GM12891 (cell line): Measurements from ENCODE around the gene CRIP1.
A peak's percentile ranks its signal among the peaks of the same experiment; 100 is the strongest.

Experiments used
- DNase-seq: peaks from one replicate; pipeline ENCODE4 v3.0.0; 2011; ENCODE audit warnings: low spot score; ENCODE audit not compliant: insufficient read length
- FAIRE-seq: peaks from 2 replicates; lab custom pipeline; 2011; peaks lifted over from hg19 to GRCh38; lab: Jason Lieb, UNC
- PAX5 ChIP-seq: IDR thresholded peaks from 2 replicates; pipeline ENCODE4 v1.6.1; 2011; ENCODE audit warnings: low read length, moderate library complexity, mild to moderate bottlenecking; ENCODE audit not compliant: insufficient read depth, severe bottlenecking
- POLR2A ChIP-seq: IDR thresholded peaks from 2 replicates; pipeline ENCODE4 v1.6.1; 2011; ENCODE audit warnings: low read depth, low read length, control low read depth
- POLR2AphosphoS5 ChIP-seq: IDR thresholded peaks from 2 replicates; pipeline ENCODE4 v1.6.1; 2011; ENCODE audit warnings: low read depth, low read length, control low read depth
- POU2F2 ChIP-seq: IDR thresholded peaks from 2 replicates; pipeline ENCODE4 v1.6.1; 2011; ENCODE audit warnings: low read depth, mild to moderate bottlenecking, control low read depth, low read length, moderate library complexity
- SPI1 ChIP-seq: IDR thresholded peaks from 2 replicates; pipeline ENCODE4 v1.6.1; 2011; ENCODE audit warnings: low read depth, low read length, control low read depth
- TAF1 ChIP-seq: IDR thresholded peaks from 2 replicates; pipeline ENCODE4 v1.6.1; 2011; ENCODE audit warnings: low read depth, low read length, control low read depth

Gene CRIP1

DNA sequence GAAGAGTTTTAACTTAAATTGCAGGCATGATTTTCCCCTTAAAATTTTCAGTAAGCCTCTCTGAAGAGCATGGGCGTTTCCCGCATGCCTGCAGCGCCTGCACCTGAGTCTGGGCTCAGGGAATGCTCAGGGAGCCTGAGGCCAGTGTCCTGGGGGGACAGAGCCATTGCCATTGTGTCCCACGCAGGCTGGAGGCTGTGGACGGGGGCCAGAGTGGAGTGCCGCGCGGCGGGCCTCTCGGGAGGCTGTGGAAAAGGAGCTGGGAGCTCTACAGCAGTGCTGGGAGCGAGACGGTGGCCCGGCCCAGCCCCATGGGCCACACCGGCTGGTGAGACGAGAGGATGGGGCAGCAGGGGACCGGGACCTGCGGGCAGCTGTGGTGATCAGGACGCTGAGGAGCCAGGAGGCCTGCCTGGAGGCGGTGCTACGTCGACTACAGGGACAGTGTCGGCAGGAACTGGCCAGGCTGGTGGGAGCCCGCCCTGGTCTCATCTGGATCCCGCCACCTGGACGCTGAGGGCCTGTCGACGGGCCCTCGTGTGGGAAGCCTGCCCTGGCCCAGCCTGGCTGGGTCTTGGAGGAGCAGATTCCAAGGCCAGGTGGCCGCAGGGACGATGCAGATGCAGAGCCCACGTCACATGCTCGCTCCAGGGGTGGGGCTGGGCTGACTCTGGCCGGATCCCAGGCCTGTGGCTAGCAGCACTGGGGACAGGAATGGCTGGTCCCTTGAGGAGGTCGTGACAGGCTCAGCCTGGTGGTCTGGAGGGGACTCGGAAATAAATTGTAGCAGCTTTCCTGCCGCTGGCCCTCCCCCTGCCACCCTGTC lies 12.0 kb downstream of the CRIP1 start:
- DNase-seq (peak; percentile 23), FAIRE-seq (no peak)
- TF ChIP-seq POLR2AphosphoS5 (0 out of 2 replicates have a peak, but pooled peaks have one; percentile 4), POLR2A (no peak), POU2F2 (no peak), TAF1 (no peak)

DNA sequence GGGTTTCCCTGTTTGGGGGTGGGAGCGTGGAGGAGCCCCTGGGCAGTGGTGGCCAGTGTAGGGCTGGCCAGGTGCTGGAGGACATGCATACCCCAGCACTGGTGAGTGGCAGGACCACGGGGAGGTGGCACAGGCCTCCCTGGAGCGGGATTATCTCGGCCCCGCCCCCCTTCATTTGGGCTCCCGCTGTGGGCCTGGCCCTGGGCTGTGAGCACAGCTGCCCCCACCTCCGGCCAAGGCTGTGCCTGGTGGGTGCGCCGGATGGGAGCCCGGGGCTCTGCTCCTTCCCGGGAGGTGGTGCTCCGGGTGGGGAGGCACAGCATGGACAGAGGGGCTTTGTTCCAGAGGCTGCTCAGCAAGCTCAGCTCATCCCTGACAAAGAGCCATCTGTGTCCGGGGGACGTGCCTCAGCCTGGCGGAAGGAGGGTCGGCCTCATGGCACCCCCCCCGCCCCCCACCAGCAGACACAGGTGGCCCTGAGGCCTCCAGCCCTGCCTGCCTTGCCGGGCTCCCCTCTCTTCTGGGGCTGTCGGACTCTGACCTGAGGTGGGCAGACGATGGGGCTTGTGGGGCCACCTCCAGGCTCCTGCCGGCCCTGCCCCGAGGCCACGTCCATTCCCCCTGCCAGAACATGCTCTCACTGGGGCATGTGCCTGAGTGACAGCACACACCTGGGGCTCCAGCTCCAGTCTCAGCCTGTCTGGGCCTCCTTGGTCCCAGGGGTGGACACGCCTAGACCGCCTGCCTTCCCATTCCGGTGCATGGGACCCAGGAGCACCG lies 12.8 kb downstream of the CRIP1 start:
- DNase-seq: peak; percentile 18
- FAIRE-seq: no peak
- TF ChIP-seq POLR2A (no peak), POLR2AphosphoS5 (0 out of 2 replicates have a peak, but pooled peaks have one; percentile 5), POU2F2 (no peak)

DNA sequence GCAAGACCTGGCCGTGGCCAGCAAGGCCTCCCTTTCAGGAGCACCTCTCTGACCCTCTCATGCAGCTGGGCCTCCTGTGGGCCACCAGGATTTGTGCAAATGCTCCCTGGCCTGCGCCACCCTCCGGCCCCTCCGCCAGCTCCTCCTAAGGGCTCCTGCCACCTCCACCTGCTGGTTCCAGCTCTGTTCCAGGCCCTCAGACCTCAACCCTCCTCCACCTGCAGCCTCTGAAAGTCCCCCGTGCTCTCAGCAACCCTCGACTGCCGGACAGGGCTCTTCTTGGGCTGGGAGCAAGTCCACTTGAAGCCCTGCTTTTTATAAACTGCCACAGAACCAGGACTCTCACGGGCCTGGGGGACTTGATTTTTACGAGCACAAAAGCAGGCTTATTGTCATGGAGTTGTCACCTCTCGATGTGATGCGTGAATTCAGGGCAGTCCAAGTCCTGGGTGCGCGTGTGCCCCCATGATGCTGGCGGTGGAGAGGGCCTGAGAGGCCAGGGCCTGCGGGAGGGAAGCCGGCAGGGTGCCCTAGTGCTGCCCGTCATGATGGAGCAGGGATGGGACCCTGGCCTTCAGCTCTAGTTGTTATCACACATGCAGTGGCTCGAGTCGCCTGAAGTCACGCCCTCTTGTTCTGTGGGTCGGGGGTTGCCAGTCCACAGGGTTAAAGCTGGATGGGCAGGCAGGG lies 13.5 kb downstream of the CRIP1 start:
- TF ChIP-seq POLR2AphosphoS5: no peak
- TF ChIP-seq TAF1: no peak
- TF ChIP-seq PAX5: no peak
- no peak for TF ChIP-seq POU2F2
- TF ChIP-seq POLR2A: no peak
- TF ChIP-seq SPI1: no peak

DNA sequence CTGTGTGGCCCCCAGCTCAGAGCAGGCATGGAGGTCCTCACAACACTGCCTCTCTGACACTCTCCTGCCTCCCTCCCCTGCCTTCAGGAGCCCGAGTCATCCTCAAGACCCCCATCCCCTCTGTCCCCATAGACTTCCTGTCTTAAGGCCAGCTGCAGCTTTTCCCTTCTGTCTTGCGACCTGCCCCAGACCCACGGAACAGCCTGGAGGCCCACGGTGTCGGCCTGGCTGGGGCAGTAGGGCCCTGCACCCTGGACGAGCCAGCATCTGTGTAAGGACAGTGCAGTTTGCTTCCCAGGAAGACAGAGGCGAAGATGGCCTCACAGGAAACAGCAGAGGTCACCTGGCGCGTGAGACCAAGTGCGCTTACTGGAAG lies 14.0 kb downstream of the CRIP1 start:
- TF ChIP-seq TAF1: no peak
- no peak for TF ChIP-seq POU2F2
- TF ChIP-seq SPI1: no peak
- TF ChIP-seq POLR2AphosphoS5: no peak
- no peak for TF ChIP-seq PAX5
- no peak for TF ChIP-seq POLR2A
- DNase-seq (peak; percentile 22), FAIRE-seq (no peak)

More for the DNA sequence above, 13.5 kb downstream of the CRIP1 start:
- FAIRE-seq (no peak), DNase-seq (peak; percentile 16)

DNA sequence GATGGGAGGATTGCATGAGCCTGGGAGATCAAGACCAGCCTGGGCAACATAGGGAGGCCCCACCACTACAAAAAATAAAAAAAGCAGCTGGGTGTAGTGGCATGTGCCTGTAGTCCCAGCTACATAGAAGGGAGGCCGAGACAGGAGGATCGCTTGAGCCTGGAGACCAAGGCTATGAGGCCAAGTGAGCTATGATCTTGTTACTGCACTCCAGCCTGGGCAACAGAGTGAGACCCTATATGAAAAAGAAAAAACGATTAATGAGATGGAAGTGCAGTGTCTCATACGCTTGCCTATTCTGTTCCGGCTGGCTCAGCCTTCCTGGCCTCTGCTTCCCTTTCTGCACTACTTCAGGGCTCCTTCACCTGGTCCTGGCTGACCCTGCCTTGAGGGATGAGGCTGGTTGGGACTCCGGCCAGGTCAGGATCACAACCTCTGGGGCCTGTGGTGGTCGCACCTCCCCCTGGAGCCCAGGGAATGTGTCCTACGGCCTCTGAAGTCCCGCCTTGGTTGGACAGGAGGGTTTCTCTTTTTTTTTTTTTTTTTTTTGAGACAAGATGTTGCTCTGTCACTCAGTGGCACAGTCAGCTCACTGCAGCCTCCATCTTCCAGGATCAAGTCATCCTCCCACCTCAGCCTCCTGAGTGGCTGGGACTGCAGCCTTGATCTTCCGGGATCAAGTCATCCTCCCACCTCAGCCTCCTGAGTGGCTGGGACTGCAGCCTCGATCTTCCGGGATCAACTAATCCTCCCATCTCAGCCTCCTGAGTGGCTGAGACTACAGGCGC lies 15.0 kb downstream of the CRIP1 start:
- DNase-seq: no peak
- TF ChIP-seq POLR2AphosphoS5 (no peak), TAF1 (no peak), POLR2A (no peak), SPI1 (no peak), PAX5 (no peak), POU2F2 (no peak)
- FAIRE-seq: no peak

DNA sequence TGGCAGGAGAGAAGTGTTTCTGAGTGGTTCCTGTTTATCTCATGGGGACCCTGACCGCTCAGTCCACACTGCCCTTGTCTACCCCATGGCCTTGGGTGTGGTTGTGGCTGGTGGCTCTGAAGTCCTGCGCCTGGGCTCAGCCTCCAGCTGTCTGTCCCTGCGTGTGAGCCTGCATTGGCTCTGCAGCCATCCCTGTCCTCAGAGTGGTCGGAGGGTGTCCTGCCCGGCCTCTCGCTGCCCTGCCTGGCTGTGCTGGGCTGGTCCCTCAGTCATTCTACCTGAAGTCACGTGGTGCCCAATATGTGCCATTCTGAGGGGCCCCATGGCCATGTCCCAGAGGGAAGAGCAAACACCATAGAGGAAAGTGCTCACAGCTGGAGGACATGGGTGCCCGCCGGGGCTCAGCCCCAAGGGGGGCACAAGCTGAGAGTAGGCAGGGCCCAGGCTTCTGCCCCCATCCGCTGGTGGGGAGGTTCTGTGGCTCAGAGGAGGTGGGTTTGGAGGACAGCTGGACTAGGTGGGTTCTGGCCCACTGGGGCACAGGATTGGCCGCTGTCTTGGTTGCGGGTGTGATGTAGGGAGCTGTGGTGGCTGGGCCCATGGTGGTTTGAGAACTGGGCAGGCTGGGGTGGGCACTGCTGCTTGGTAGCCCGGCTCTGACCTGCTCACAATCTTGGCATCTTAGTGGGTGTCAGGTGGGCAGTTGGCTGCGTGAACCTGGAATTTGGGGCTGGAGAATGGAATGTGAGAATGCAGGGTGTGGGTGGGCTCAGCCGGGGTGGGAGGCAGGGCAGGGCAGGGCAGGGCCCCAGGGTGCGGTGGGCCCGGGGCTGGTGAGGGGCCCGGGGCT lies 16.0 kb downstream of the CRIP1 start:
- no peak for FAIRE-seq
- TF ChIP-seq POU2F2 (no peak), SPI1 (no peak), PAX5 (no peak), POLR2AphosphoS5 (no peak), TAF1 (no peak), POLR2A (no peak)
- DNase-seq: peak; percentile 17

DNA sequence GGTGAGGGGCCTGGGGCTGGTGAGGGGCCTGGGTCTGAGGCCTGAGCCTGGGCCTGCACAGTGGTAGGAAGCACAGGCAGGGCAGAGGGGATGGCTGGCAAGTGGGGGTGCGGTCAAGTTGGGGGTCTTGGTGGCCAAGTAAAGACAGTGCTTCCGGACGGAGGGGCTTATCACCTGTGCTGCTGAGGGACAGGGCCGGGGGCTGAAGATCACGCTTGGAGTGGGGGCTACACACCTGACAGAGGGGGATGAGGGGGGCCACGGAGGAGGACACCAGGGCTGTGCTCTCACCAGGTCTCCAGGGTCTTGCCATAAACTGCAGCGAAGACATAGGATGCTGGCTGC lies 16.6 kb downstream of the CRIP1 start:
- DNase-seq: peak; percentile 19
- no peak for TF ChIP-seq PAX5
- no peak for TF ChIP-seq POLR2A
- TF ChIP-seq POLR2AphosphoS5: no peak
- no peak for TF ChIP-seq SPI1
- TF ChIP-seq POU2F2: no peak
- TF ChIP-seq TAF1: no peak
- no peak for FAIRE-seq
